ENCODE results near the gene ROBO1.
"Not testable (repeated sequence)": the region's sequence is repeated elsewhere in the genome, so short reads cannot be mapped to it uniquely, and the experiment has no call there.

DNA sequence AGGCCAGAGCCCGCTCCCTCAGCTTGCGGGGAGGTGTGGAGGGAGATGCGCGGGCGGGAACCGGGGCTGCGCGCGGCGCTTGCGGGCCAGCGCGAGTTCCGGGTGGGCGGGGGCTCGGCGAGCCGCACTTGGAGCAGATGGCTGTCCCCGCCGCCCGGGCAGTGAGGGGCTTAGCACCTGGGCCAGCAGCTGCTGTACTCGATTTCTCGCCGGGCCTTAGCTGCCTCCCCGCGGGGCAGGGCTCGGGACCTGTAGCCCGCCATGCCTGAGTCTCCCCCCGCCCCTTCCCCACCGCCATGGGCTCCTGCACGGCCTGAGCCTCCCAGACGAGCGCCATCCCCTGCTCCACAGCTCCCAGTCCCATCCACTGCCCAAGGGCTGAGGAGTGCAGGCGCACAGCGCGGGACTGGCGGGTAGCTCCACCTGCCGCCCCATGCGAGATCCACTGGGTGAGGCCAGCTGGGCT is 265.5 kb downstream of the ROBO1 start:
- TF ChIP-seq, protein P1, sequence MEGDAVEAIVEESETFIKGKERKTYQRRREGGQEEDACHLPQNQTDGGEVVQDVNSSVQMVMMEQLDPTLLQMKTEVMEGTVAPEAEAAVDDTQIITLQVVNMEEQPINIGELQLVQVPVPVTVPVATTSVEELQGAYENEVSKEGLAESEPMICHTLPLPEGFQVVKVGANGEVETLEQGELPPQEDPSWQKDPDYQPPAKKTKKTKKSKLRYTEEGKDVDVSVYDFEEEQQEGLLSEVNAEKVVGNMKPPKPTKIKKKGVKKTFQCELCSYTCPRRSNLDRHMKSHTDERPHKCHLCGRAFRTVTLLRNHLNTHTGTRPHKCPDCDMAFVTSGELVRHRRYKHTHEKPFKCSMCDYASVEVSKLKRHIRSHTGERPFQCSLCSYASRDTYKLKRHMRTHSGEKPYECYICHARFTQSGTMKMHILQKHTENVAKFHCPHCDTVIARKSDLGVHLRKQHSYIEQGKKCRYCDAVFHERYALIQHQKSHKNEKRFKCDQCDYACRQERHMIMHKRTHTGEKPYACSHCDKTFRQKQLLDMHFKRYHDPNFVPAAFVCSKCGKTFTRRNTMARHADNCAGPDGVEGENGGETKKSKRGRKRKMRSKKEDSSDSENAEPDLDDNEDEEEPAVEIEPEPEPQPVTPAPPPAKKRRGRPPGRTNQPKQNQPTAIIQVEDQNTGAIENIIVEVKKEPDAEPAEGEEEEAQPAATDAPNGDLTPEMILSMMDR (IDR thresholded peaks at IDR 0.05) = not testable (repeated sequence)
- TF ChIP-seq EZH2, EZH2phosphoT487 (IDR thresholded peaks at IDR 0.05): not testable (repeated sequence)
